GM12874 (cell line): Measurements from ENCODE around the gene PLXNA3.

Experiments
- CTCF ChIP-seq: IDR thresholded peaks from 2 replicates; pipeline ENCODE4 v1.5.1; 2011; ENCODE audit warnings: low read depth, mild to moderate bottlenecking, control low read depth, low read length, moderate library complexity; ENCODE audit not compliant: insufficient read depth

The PLXNA3 gene

GRCh38 chrX:154449618-154450017 is 8.5 kb upstream of the PLXNA3 start:
- TF ChIP-seq CTCF, result no peak

GRCh38 chrX:154450312-154450711 is 7.8 kb upstream of the PLXNA3 start:
- TF ChIP-seq CTCF, result no peak

- TF ChIP-seq CTCF, result no peak
These were observed 5.3 kb upstream of the PLXNA3 start for GRCh38 chrX:154452823-154453222.

GRCh38 chrX:154457491-154458115 is 478 bp upstream of the PLXNA3 start:
- TF ChIP-seq CTCF, result no peak

- TF ChIP-seq CTCF, result no peak
These were observed 1.1 kb downstream of the PLXNA3 start for GRCh38 chrX:154458954-154459778.

GRCh38 chrX:154459832-154460231 is 1.8 kb downstream of the PLXNA3 start:
- no peak for TF ChIP-seq CTCF

GRCh38 chrX:154460326-154460725 is 2.2 kb downstream of the PLXNA3 start:
- no peak for TF ChIP-seq CTCF
